ENCODE data around the gene PCNX1. TPM values are rescaled to one million over a fixed set of nuclear protein-coding genes. Genes with fewer than 3 reads are reported as not detected.

PCNX1 gene
- total and polyA plus RNA-seq, 2 donors (not counting 1 experiment from before 2014, with no cell fraction given) = 35.7 to 69.4 TPM

DNA sequence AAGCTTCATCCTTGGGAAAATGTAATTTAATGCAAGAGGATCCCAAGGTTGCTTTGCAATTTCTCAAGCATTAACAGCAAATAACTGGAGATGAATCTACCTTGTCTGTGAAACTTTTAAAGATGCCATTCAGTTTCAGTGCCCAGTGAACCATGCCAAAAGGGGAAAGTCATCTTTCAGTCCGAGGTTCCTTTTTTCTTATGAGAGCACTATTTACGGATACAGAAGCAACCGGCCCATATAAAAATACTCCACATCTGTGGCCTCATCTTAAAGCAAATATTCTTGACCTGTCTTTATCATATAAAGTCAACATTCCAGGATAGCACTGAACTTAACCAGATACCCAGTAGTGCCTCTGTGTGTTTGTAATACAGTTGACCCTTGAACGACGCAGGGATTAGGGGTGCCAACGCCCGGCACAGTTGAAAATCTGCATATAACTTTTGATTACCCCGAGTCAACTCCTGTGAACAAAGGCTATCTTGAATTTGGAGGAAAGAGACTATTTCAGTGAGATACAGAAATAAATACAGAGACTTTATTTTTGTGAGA is 209.4 kb downstream of the PCNX1 start:
- Histone ChIP-seq H3K79me2 (ENCODE audit: control insufficient read depth, insufficient read depth, low read length) (no peaks in the 10 kb centered on the region), H3K4me3 (replicated peaks in 1 of 4; ENCODE audit: control extremely low read depth in 1 of 4, insufficient read depth in 1 of 4, low read depth in 3 of 4, low read length in 4 of 4) (no peak overlapping the region), H3K27me3 (ENCODE audit: control insufficient read depth, insufficient read depth, low read length) (no peaks in the 10 kb centered on the region), H3K27ac (ENCODE audit: insufficient read depth, low read length) (no peak overlapping the region), H3K9me3 (ENCODE audit: control insufficient read depth, insufficient read depth, low read depth, low read length) (no peaks in the 10 kb centered on the region), H3K9ac (ENCODE audit: insufficient read depth, low read length) (no peak overlapping the region), H3K4me1 (ENCODE audit: control insufficient read depth, extremely low read depth, insufficient read depth, low read length) (peaks cover 9% of the 10 kb centered on the region), H3K36me3 (ENCODE audit: control insufficient read depth, insufficient read depth, low read length) (peaks cover 3% of the 10 kb centered on the region), H2AFZ (ENCODE audit: low read length) (no peak overlapping the region), H3K4me2 (ENCODE audit: extremely low read depth, insufficient read depth, low read length) (no peak overlapping the region), H4K20me1 (ENCODE audit: control insufficient read depth, extremely low read depth, insufficient read depth, low read length) (no peaks in the 10 kb centered on the region)
- no peak for DNase-seq (ENCODE audit: low read depth in 2 of 2)
- TF ChIP-seq EZH2 (IDR thresholded peaks at IDR 0.05; ENCODE audit: low read length, missing control alignments) = no peak
- TF ChIP-seq, protein P1, sequence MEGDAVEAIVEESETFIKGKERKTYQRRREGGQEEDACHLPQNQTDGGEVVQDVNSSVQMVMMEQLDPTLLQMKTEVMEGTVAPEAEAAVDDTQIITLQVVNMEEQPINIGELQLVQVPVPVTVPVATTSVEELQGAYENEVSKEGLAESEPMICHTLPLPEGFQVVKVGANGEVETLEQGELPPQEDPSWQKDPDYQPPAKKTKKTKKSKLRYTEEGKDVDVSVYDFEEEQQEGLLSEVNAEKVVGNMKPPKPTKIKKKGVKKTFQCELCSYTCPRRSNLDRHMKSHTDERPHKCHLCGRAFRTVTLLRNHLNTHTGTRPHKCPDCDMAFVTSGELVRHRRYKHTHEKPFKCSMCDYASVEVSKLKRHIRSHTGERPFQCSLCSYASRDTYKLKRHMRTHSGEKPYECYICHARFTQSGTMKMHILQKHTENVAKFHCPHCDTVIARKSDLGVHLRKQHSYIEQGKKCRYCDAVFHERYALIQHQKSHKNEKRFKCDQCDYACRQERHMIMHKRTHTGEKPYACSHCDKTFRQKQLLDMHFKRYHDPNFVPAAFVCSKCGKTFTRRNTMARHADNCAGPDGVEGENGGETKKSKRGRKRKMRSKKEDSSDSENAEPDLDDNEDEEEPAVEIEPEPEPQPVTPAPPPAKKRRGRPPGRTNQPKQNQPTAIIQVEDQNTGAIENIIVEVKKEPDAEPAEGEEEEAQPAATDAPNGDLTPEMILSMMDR (conservative IDR thresholded peaks at IDR 0.05 in 1 of 2, IDR thresholded peaks at IDR 0.05 in 1 of 2; ENCODE audit: low read depth in 1 of 2, low read length in 2 of 2) = no peak

DNA sequence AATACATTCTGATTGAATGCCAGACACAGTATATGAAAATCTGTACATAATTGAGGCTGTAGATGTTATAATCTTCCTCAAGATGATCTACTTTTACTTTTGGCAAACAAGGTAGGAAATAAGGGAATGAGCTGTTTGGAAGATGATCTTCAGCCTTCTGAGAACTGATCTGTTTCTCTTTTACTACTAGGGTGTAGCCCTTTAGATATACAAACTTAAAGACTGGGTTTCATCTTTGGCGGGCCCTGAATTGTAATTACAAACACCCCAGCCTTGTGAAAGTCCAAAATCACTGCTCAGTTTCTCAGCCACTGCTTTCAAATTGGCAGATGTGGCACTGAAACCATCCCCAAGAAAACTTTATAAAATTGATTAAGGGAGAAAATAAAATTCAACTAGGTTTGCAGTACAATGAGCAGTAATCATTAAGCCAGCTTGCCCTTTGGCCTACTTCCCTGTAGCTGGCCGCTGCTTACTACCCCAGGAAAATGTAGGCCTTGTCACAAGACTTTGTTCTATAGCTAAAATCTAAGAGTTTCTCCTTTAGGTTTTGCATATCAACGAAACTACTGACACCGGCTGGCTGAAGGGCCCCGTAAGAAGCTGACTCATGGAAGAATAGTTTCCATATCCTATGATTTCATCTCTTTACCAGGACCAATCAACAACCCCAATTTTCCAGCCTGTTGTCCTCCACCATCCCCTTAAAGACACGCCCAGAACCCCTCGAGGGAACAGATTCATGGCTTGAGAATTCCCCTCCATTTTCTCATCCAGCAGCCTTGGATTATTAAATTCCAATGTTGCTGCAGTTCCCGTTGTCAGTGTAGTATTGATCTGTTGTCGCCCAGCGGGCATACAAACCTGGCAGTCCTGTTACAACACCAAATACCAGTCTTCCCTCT is 210.8 kb downstream of the PCNX1 start:
- no peak overlapping the region for H3K4me2 ChIP-seq (ENCODE audit: extremely low read depth, insufficient read depth, low read length)
- H3K27ac ChIP-seq (ENCODE audit: insufficient read depth, low read length) = no peak overlapping the region
- H3K9me3 ChIP-seq (ENCODE audit: control insufficient read depth, insufficient read depth, low read depth, low read length) = no peaks in the 10 kb centered on the region
- H3K4me1 ChIP-seq (ENCODE audit: control insufficient read depth, extremely low read depth, insufficient read depth, low read length) = peaks cover 9% of the 10 kb centered on the region
- H3K27me3 ChIP-seq (ENCODE audit: control insufficient read depth, insufficient read depth, low read length) = no peaks in the 10 kb centered on the region
- no peaks in the 10 kb centered on the region for H3K79me2 ChIP-seq (ENCODE audit: control insufficient read depth, insufficient read depth, low read length)
- no peak overlapping the region for H3K9ac ChIP-seq (ENCODE audit: insufficient read depth, low read length)
- peak; percentile 45 to 90 for DNase-seq (ENCODE audit: low read depth in 2 of 2)
- no peak overlapping the region for H3K4me3 ChIP-seq (replicated peaks in 1 of 4; ENCODE audit: control extremely low read depth in 1 of 4, insufficient read depth in 1 of 4, low read depth in 3 of 4, low read length in 4 of 4)
- no peak for TF ChIP-seq EZH2 (IDR thresholded peaks at IDR 0.05; ENCODE audit: low read length, missing control alignments)
- TF ChIP-seq, protein P1 (conservative IDR thresholded peaks at IDR 0.05 in 1 of 2, IDR thresholded peaks at IDR 0.05 in 1 of 2; ENCODE audit: low read depth in 1 of 2, low read length in 2 of 2) = no peak
- H2AFZ ChIP-seq (ENCODE audit: low read length) = no peak overlapping the region
- no peaks in the 10 kb centered on the region for H4K20me1 ChIP-seq (ENCODE audit: control insufficient read depth, extremely low read depth, insufficient read depth, low read length)
- H3K36me3 ChIP-seq (ENCODE audit: control insufficient read depth, insufficient read depth, low read length) = peaks cover 3% of the 10 kb centered on the region

DNA sequence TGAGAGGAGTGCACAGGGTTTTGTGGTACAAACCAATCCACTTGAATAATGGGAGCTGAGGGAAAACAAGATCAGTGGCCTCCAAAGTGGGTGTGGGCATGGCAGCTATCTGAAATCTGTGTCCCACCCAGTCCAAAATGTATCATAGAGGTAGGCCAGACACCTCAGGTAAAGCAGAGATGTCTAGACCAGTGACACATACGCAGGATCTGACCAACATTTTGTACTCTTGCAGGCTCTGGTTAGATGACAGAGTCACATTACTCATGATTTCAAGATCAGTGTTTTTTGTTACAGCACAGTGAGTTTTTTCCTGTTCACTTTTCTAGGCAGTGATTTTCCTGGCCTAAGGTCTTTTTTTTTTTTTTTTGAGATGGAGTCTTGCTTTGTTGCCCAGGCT is 211.8 kb downstream of the PCNX1 start:
- H3K4me3 ChIP-seq (replicated peaks in 1 of 4; ENCODE audit: control extremely low read depth in 1 of 4, insufficient read depth in 1 of 4, low read depth in 3 of 4, low read length in 4 of 4) = no peak overlapping the region
- H3K9me3 ChIP-seq (ENCODE audit: control insufficient read depth, insufficient read depth, low read depth, low read length) = no peaks in the 10 kb centered on the region
- no peak overlapping the region for H3K9ac ChIP-seq (ENCODE audit: insufficient read depth, low read length)
- DNase-seq (ENCODE audit: low read depth in 2 of 2) = peak in 1 of 2 donors; percentile 58
- H3K4me2 ChIP-seq (ENCODE audit: extremely low read depth, insufficient read depth, low read length) = no peak overlapping the region
- no peaks in the 10 kb centered on the region for H3K27me3 ChIP-seq (ENCODE audit: control insufficient read depth, insufficient read depth, low read length)
- H3K79me2 ChIP-seq (ENCODE audit: control insufficient read depth, insufficient read depth, low read length) = no peaks in the 10 kb centered on the region
- no peak overlapping the region for H3K27ac ChIP-seq (ENCODE audit: insufficient read depth, low read length)
- TF ChIP-seq, protein P1 (conservative IDR thresholded peaks at IDR 0.05 in 1 of 2, IDR thresholded peaks at IDR 0.05 in 1 of 2; ENCODE audit: low read depth in 1 of 2, low read length in 2 of 2) = no peak
- no peak for TF ChIP-seq EZH2 (IDR thresholded peaks at IDR 0.05; ENCODE audit: low read length, missing control alignments)
- H3K4me1 ChIP-seq (ENCODE audit: control insufficient read depth, extremely low read depth, insufficient read depth, low read length) = peaks cover 5% of the 10 kb centered on the region
- H4K20me1 ChIP-seq (ENCODE audit: control insufficient read depth, extremely low read depth, insufficient read depth, low read length) = no peaks in the 10 kb centered on the region
- H3K36me3 ChIP-seq (ENCODE audit: control insufficient read depth, insufficient read depth, low read length) = peaks cover 3% of the 10 kb centered on the region
- H2AFZ ChIP-seq (ENCODE audit: low read length) = no peak overlapping the region
